ENCODE measurements around the gene ARHGAP45.

ARHGAP45 gene

GRCh38 chr19:1038978-1039645 is 27.9 kb upstream of the ARHGAP45 start:
- peak; percentile 31 for DNase-seq

- peak; percentile 97 for DNase-seq
These were observed 27.1 kb upstream of the ARHGAP45 start, which contains the start of gene ABCA7 for GRCh38 chr19:1039646-1040475. Gene ABCA7 (plus strand): TSS chr19:1040107. CDS start chr19:1041362, 1,255 bp downstream.

- DNase-seq: peak; percentile 94
These were observed 26.3 kb upstream of the ARHGAP45 start for GRCh38 chr19:1040476-1041271.

- no peak for DNase-seq
These were observed 25.6 kb upstream of the ARHGAP45 start for GRCh38 chr19:1041272-1041834.

- no peak for DNase-seq
These were observed 24.9 kb upstream of the ARHGAP45 start for GRCh38 chr19:1041835-1042685.

- no peak for DNase-seq
These were observed 24.1 kb upstream of the ARHGAP45 start for GRCh38 chr19:1042689-1043511.

GRCh38 chr19:1045247-1045603 is 21.7 kb upstream of the ARHGAP45 start:
- no peak for DNase-seq

- no peak for DNase-seq
These were observed 20.8 kb upstream of the ARHGAP45 start for GRCh38 chr19:1046117-1046626.

- DNase-seq: no peak
These were observed 19.9 kb upstream of the ARHGAP45 start for GRCh38 chr19:1046836-1047695.

- no peak for DNase-seq
These were observed 19.2 kb upstream of the ARHGAP45 start for GRCh38 chr19:1047696-1048147.

- DNase-seq: no peak
These were observed 17.9 kb upstream of the ARHGAP45 start for GRCh38 chr19:1049106-1049505.

- no peak for DNase-seq
These were observed 17.2 kb upstream of the ARHGAP45 start for GRCh38 chr19:1049800-1050199.

- DNase-seq: no peak
These were observed 15.8 kb upstream of the ARHGAP45 start for GRCh38 chr19:1050989-1051788.

GRCh38 chr19:1051791-1052190 is 15.2 kb upstream of the ARHGAP45 start:
- no peak for DNase-seq

- DNase-seq: no peak
These were observed 14.5 kb upstream of the ARHGAP45 start for GRCh38 chr19:1052349-1052975.

GRCh38 chr19:1053176-1054101 is 13.5 kb upstream of the ARHGAP45 start:
- no peak for DNase-seq

Measured in EL (cell line).